Myocyte (in vitro differentiated cells): ENCODE measurements around the gene SLC30A3. TPM values are rescaled to one million over a fixed set of nuclear protein-coding genes. Genes with fewer than 3 reads are reported as not detected.
A peak's percentile ranks its signal among the peaks of the same experiment; 100 is the strongest.
"Not testable (repeated sequence)": the region's sequence is repeated elsewhere in the genome, so short reads cannot be mapped to it uniquely, and the experiment has no call there.

Experiments
- DNase-seq: peaks from one replicate; pipeline ENCODE4 v3.0.0-alpha.2; 2012; ENCODE audit warnings: low read depth
- total RNA-seq: library from RNA; depleted of rRNA; stranded (reverse); fragments of >200 nt; gene quantifications from 2 replicates; pipeline ENCODE4 v1.2.3, GENCODE V29; 2014

Gene SLC30A3
- total RNA-seq, 1 donor from 2014 or later = 0.03 TPM

DNA sequence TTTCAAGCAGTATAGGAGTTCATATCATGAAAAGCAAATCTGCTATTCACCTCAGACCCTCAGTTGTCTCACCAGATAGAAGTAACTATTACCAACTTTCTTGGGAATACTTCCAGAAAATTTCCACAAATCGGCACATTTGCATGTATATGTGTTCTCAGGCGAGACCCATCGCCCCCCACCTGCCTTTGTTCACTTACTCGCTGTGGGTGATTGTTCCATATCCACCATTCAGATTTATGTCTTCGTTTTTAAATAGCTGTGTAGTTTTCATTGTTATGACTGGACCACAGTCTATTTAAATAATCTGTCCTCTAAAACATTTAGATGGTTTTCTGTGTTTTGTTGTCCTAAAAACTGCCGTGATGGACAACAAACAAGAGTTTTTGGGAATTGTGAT is 22.6 kb upstream of the SLC30A3 start:
- DNase-seq = no peak

DNA sequence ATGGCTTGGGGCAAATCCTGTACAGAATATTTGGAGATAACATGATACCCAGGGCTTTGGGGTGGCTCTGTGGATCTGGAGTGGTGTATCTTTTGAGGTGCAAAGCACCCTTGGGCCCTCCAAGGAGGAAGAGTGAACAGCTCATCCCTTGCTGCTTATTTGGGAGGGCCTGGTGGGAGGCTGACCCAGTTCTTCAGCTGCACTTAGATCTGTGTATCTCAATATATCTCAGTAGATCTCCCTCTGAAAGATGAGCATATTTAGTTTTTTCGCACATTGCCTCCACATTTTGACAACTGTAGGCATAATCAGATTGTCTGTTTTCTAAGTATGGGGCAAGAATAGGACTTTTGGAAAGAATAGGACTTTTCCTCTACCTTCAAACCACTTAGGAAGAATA is 22.1 kb upstream of the SLC30A3 start:
- DNase-seq = no peak

DNA sequence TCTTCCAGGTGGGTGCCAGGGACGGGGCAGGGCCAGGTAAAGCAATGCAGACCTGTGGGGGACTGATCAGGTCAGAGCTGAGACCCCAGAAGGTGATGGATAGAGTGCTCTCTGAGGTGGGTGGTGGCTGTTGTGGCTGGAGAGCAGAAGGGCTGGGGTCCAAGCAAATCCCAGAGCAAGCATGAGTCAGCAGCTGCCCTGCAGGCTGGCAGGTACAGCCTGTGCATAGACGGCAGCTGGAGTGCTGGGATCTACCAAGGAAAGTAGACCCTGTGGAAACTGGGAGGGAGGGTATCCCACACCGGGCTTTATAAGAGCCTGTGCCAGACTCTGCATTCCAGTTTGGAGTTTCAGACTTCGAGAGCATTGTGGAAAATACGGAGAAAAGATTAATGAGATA is 20.0 kb upstream of the SLC30A3 start:
- peak; percentile 72 for DNase-seq

DNA sequence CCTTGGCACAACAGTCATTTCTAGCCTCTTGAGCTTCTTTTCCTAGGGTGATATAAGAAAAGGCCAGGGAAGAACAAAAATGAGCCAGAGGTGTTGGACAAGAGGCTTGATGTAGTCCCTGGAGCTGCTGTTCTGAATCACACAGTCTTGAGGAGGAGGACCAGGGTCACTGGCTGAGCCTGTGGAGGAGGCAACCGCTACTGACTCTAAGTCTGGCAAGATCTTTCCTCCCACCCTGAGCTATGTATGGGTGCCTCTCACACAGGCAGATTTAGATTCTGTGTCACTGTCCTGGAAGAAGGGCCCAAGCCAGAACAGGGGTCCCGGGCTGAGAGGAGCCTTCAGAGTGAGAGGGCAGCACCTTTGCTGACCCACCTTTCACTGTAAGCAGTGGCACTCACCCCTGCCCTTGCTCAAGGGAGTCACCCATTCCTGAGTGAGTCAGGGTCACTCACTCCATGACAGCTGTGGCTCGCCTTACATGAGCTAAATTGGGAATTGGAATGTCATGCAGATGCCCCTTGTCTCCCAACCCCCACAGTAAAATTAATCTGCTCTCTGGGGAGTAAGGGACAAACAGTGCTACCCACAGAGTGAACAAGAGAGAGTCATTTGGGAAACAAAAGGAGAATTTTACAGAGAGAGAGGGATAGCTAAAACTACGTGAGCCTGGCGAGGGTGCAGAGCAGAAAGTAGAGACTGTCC is 19.2 kb upstream of the SLC30A3 start, which contains the start of gene TRIM54:
TRIM54 (plus strand) TSS at position 575 of the 705 bp plus-strand sequence. CDS start 303 bp downstream, outside the sequence.
- DNase-seq = peak; percentile 97

DNA sequence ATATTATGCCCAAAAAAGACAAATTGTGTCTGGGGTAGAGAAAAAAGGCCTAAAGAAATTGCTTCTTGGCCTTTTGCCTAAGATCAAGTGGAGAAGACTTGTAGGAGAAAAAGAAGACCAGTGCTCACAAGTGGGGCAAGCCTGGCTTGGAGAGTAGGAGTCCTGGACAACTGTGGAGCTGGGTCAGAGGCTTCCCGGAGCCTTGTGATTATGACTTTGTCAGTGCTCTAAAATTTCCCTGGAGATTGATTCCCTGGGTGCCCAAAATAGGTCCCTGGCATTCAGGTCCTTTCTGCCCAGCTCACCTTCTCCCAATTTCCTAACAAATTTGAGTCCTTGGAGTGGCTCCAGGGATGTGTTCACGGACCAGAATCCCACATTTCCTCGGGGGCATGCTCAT is 18.6 kb upstream of the SLC30A3 start:
- peak; percentile 70 for DNase-seq

DNA sequence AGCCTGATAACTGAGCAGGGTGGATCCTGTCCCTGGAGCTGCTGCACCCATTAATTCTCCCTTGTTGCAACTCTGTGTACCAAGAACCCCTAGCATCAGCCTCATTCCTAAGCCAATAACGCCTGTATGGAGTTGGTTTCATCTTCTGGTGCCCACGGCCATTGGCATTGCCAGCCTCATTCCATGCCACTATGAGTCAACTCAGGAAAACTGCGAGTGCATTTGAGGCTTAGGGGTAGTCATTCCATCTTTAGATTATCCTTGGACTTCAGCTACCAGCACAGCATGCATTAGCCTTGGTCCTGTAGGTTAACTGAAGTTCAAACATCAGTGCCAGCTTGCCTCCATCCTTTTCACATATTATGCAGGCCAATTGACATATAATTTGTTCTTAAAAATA is 18.0 kb upstream of the SLC30A3 start:
- peak; percentile 30 for DNase-seq

DNA sequence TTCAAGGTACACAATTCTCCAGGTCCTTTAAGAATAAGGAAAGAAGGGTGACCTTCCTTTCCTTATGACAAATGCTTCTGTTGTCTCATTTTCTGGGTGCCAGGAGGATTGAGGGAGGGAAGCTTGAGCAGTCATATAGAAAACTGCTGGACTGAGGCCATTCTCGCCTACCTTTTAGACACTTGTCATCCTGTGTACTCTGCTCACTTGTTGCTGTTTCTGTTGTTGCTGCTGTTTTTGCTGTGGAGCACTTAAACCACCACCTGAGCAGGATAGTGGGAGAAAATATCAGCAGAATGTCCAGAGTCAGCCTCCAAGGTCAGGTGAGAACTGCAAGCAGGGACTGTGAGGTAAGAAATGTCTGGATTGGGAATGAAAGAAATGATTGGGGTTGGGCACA is 15.2 kb upstream of the SLC30A3 start:
- DNase-seq = no peak

DNA sequence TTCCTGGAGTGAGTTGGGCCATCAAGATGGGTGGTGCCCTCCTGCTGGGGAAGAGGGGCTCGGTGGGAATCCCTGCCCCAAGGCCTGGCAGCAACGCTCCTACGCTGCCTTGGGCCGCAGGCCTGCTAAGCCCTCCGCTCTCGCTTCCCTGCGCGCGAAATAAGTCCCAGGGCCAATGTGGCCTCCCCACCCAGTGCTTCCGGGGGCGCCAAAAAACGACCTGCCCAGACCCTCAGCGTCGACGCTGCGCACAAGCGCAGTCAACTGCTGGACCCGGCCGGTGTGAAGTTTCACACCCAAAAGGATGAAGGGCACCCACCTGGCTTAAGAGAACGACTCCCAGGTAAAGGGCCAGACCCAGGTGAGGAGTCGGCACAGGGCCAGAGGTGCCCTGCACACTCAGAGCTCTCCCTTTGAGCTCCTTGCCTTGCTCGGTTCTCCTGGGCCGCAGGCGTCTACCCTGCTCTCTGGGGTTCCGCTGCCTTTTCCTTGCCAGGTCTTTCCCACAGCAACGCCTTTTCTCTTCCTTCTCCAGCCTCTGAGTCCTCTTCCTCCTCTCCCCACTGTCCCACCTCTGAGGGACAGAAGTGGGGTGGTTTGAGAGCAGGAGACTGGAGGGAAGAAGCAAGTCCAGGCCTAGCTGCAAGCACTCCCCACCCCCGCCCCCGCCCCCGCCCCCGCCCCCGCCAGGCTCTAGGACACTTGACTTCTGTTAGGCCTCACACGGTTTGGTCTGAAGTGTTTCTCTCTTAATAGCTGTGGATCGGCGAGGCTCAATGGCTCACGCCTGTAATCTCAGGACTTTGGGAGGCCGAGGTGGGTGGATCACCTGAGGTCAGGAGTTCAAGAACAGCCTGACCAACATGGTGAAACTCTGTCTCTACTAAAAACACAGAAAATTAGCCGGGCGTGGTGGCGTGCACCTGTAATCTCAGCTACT is 12.6 kb upstream of the SLC30A3 start, which contains the start of gene DNAJC5G:
DNAJC5G (plus strand) TSS at position 223 of the 940 bp plus-strand sequence. CDS start 1,296 bp downstream, outside the sequence.
- DNase-seq = no peak

DNA sequence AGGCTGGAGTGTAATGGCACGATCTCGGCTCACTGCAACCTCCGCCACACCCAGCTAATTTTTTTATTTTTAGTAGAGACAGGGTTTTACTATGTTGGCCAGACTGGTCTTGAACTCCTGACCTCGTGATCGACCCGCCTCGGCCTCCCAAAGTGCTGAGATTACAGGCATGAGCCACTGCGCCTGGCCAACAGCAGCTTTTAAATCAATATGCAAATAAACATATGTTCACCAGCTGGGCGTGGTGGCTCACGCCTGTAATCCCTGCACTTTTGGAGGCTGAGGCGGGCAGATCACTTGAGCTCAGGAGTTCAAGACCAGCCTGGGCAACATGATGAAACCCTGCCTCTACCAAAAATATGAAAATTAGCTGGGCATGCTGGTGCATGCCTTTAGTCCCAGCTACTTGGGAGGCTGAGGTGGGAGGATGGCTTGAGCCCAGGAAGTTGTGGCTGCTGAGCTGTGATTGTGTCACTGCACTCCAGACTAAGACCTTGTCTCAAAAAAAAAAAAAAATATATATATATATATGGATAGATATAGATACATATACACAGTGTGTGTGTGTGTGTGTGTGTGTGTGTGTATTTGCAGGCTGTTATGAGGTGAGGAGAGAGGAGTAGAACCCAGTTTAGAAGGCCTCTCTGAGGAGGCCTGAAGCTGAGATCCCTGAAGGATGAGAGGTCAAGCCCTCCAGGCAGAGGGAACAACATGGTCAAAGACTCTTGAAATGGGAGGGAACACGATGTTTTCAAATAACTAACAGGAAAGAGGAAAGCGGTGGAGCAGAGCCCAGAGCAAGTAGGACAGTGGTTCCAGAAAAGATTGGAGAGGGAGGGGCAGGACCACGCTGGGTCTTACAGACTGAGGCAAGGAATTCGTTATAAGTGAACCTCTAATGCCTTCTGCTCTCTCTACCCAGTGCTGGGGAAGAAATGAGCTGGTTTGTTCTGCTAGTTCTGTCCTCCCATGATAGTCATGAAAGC is 10.0 kb upstream of the SLC30A3 start:
- not testable (repeated sequence) for DNase-seq

DNA sequence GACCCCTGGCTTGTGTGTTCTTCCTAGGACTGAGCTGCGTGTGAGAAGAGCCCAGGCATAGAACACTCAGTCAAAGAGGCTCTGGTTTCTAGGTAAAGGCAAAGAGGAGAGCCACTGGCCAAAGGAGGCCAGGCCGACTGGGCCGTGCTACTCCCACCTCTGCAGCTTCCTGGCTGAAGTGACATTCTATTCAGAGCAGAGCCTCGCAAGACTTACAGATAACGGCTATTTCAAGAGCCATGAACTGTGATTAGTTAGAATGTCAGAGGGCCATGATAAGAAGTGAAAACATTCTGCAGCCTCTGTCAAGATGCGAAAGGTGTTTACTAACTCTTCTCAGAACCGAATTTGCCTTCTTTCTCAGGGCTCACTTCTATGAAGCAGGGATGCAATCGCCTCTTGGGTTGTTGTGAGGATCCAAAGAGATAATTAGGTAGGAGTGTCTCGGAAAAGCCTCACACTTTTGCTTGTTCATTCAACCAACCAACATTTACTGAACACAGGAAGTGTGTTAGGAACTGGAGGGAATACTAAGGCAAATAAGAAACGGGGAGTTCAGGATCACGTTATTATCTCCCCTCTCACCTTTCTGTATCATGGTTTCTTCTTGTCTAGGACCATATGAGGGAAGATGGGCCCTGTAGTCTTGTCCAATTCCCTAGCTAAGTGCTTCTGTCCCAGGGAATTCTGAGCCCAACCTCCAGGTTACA is 8.9 kb upstream of the SLC30A3 start:
- no peak for DNase-seq

DNA sequence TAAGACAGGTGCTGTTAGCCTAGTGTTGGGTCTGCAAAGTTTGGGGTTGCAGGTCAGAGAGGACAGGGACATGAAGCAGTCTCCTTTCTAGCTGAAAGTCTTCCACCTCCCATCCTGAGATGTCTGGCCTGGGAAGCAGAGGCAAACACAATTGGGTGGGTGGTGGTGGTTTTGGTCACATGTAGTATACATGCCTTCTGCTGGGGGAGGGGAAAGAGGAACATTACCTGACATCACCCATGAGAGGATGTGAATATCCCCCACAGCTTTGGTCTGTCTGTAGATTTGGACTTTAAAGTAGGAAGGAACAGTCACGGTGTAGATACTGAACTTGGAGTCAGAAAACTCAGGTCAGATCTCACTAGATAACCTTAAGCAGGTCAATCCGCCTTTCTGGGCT is 7.8 kb upstream of the SLC30A3 start:
- no peak for DNase-seq

DNA sequence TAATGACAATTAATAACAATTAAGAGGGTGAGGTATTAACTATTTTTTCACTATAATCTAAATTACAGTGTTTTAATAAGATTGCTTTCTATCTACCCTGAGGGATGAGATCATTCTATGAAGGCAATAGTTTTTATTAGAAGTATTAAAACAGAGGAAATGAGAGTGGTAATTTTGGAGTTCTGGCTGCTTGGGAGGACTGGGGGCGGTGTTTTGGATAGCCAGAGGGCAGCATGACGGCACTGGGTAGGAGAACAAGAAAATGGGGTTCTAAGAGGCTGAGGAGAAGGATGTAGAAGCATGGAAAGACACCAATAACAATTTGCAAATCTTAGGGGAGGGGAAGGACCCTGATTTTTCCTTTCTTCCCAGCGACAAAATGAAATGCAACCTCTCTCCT is 7.3 kb upstream of the SLC30A3 start:
- no peak for DNase-seq

DNA sequence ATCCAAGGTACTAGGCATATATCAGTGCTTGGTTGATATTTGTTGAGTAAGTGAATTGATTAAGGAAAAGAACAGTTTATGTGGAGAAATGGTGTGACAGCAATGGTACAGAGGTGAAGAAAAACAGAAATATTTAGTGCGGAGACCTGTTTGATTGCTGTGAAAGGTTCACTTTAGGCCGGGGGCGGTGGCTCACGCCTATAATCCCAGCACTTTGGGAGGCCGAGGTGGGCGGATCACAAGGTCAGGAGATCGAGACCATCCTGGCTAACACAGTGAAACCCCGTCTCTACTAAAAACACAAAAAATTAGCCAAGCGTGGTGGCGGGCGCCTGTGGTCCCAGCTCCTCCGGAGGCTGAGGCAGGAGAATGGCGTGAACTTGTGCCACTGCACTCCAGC is 5.4 kb upstream of the SLC30A3 start:
- DNase-seq = not testable (repeated sequence)

DNA sequence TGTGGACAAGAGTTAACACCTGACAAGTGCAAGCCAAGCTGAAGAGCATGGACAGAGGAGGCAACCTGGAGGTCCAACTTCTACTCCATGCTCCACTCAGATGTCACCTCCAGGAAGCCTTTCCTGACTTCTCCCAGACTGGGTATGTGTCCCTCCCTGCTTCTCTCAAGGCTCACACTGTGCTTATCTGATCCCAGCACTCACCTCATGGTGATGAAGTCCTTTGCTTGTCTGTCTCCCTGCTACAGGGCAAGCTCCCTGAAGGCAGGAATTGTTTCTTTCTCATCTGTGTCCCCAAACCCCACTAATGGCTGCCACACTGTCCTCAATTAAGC is 2.7 kb upstream of the SLC30A3 start:
- no peak for DNase-seq

DNA sequence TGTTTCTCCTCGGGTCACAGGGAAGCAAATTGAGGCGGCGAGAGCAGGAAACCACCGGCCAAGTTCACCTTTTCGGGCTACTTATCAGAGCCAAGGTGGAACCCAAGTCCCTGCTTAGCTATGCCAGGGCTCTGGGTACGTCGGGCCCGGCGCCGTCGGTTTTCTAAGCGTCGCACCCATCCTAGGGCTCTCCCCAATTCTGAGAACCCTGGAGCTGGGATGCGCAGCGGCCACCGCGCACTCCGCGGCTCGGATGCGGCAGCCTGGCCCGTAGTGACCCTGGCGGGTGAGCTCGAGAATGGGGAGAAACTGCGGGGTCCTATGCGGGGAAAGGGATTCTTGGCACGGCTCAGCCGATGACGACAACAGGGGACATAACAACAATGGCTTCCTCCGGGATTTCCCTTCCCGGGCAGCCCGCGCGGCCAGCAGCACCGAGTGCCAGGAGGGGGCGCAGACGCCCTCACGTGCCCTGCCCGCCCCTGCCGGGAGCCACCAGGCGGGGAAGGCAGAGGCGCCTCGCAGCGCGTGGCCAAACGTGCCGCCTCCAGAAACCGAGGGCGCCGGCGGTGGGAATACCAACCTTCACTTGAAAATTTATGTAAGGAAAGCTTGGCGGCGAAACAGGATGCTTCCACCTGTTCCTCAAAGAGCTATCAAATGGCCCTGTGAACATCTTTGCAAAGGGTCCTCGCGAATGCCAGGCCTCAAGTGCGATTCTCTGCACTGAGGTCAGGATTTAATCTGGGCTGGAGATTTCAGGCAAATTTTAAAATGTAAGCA is 2.1 kb upstream of the SLC30A3 start:
- DNase-seq = peak; percentile 72

DNA sequence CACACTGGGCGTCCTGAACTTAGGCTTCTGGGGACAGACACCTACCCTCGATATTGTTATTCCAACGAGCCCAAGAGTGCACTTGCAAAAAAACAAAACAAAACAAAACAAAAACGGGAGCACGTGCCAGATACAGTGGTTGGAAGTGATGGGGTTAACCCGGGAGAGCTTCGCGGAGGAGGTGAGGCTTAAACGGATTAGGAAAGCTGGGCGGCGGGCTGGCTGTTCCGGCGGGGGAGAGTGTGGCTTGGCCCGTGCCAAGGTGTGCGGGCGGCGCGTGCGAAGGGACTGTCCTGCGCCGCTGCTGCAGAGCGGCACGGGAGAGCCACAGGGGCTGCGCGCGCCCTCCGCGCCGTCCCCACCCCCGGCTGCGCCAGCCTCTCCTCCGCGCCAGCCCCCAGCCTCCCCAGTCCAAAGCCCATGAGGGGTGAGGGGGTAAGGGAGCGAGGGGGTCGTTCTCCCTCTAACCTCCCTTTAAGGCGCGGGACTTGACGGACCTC is 1.5 kb upstream of the SLC30A3 start:
- no peak for DNase-seq

DNA sequence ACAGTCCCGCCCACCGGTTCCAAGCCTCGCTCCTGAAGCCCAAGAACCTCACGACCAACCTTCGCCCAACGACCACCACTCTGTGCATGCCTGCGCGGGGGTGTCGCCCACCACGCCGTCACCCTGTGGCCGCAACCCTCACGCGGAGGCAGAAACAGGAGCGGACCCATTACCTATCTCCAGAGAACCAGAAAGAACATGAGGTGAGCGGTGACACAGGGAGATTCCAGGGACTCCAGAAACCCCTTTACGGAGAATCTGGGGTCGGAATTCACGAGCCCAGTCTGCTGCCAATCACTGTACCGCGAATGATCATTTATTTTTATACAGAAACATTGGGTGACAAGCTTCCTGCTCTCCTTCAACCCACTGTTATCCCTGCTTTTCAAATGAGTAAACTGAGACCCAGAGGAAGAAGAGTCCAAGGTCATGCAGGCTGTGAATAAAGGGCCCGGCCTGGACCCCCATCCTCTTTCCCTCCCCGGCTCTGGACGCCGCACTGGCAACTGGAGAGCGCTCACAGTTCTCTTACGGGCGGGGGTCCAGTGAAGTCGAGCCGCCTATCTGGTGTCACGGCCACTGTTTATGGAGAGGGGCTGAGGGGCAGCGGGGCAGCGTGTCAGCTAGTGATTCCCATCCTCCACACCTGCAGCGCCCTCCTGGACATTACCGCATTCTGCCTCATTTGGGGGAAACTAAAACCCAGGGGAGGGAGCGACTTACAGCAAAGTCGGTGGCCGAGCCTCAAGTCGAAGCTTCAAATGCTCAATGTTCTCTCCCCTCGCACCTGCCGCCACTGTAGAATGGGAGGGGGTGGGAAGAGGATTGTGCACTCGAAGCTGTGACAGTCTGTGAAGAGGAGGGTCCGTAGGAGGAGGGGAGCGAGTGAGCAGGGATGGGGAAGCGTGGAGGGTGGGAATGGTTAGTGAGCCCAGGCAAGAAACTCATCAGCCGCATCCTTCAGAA is 723 bp upstream of the SLC30A3 start:
- DNase-seq = no peak

DNA sequence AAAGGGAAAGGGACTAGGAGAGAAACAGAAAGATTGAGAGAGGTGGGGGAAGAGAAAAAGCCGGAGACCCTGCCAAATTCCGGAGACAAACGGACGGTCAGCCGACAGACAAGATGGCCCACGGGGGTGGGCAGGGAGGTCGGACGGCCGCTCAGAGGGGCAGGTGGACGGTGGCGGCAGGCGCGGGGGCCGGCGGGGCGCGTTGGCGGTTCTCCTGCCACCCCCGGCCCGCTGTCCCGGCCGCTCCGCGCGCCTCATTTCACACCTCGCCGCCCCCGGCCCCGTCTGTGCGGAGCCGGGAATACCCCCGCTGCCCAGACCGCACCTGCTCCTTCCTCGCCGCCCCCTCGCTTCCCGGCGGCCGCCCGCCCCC is 935 bp downstream of the SLC30A3 start:
- DNase-seq = no peak
